Astrocyte of the spinal cord (primary cell): ENCODE measurements around the gene TCEANC2.
"Not testable (repeated sequence)": the region's sequence is repeated elsewhere in the genome, so short reads cannot be mapped to it uniquely, and the experiment has no call there.

Source experiments
- DNase-seq: peaks from one replicate; pipeline ENCODE4 v3.0.0; 2011; ENCODE audit warnings: low read depth, low spot score
- H3K4me3 ChIP-seq: 2 replicates; pipeline ENCODE4 v1.5.1; 2011; ENCODE audit warnings: low read depth, mild to moderate bottlenecking, low read length, moderate library complexity
- in situ Hi-C: cut with HindIII; loops from 2 replicates; pipeline ENCODE4 v1.10.0; 2017; ENCODE audit warnings: low sequenced_read_pairs
- TF ChIP-seq, protein P1 (sequence below): IDR thresholded peaks from 2 replicates; pipeline ENCODE4 v1.5.1; 2012; ENCODE audit warnings: low read depth, mild to moderate bottlenecking, low read length, inconsistent platforms

Gene TCEANC2

GRCh38 chr1:54047384-54048305 is 5.8 kb upstream of the TCEANC2 start:
- in situ Hi-C loops: no loop called here
- TF ChIP-seq, protein P1, sequence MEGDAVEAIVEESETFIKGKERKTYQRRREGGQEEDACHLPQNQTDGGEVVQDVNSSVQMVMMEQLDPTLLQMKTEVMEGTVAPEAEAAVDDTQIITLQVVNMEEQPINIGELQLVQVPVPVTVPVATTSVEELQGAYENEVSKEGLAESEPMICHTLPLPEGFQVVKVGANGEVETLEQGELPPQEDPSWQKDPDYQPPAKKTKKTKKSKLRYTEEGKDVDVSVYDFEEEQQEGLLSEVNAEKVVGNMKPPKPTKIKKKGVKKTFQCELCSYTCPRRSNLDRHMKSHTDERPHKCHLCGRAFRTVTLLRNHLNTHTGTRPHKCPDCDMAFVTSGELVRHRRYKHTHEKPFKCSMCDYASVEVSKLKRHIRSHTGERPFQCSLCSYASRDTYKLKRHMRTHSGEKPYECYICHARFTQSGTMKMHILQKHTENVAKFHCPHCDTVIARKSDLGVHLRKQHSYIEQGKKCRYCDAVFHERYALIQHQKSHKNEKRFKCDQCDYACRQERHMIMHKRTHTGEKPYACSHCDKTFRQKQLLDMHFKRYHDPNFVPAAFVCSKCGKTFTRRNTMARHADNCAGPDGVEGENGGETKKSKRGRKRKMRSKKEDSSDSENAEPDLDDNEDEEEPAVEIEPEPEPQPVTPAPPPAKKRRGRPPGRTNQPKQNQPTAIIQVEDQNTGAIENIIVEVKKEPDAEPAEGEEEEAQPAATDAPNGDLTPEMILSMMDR: no peak
- no peak overlapping the region for H3K4me3 ChIP-seq
- no peak for DNase-seq

- in situ Hi-C loops, DNase-seq, H3K4me3 ChIP-seq: not testable (repeated sequence)
These were observed 3.0 kb upstream of the TCEANC2 start for GRCh38 chr1:54050435-54050834.

- peak overlapping the region; percentile 93 for H3K4me3 ChIP-seq
- DNase-seq: peak; percentile 14
- in situ Hi-C loops: no loop called here
These were observed 1.4 kb upstream of the TCEANC2 start for GRCh38 chr1:54051933-54052430.

DNA sequence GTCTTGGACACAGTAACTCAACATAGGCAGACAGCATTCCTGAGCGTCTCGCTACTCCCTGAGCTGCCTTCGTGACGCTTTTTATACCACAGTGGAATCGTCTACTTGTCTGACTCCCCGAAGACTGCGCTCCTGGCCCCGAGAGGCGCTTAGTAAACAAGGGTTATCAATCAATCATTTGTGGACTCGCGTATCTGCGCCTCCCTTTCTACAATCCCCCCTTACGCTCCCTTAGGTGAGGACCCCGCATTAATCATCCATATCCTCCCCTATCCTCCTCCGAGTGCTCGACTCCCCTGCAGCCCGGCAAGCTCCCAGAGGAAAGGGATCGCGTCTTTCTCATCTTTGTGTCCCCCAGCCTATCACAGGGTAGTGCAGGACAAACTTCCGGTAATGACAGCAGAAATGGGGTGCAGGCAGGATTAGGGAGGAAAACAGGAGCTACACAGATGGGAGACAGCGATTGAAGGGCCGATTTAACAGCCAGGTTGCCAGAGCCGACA is 926 bp upstream of the TCEANC2 start:
- in situ Hi-C loops: no loop called here
- TF ChIP-seq, protein P1: no peak
- peak overlapping the region; percentile 93 for H3K4me3 ChIP-seq
- peak; percentile 59 for DNase-seq

More at GRCh38 chr1:54051933-54052430, 1.4 kb upstream of the TCEANC2 start:
- TF ChIP-seq, protein P1: no peak

DNA sequence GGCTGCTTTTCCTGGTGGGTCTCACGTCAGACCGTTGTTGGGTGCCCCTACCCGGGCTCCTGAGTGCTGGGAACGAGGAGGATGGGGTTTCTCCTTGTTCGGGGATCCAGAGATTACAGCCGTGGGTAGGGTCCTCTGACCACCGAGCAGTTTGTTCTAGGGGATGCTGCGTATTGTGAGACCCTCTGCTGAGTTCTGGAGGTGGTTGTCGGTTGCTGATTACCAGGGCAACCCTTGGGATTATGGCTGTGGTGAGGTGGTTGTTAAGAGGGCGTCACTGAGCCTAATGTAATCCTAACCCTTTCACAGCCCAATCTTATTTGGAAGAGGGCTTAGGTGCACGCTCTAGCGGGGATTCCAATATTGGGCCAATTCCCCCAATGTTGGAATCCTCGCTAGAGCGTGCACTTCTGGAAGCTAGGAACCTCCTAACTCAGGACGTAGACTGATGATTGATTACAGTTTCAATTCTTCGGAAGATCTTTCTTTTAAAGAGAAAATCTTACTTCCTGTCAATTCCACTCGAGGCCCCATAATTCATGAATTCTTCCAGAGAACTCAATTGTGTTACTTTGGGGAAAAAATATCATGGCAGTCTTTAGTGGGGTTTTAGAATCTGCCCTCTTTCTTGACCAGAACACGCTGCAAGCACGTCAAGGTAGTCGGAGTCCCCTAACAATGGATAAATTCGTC is 483 bp downstream of the TCEANC2 start:
- in situ Hi-C loops: no loop called here
- peak overlapping the region; percentile 93 for H3K4me3 ChIP-seq
- peak; percentile 20 for DNase-seq
- TF ChIP-seq, protein P1: no peak

GRCh38 chr1:54054438-54054749 is 986 bp downstream of the TCEANC2 start:
- H3K4me3 ChIP-seq: peak overlapping the region; percentile 93
- TF ChIP-seq, protein P1: no peak
- in situ Hi-C loops: no loop called here
- DNase-seq: no peak
